Measurements from ENCODE around the gene PSMG2.

DNA sequence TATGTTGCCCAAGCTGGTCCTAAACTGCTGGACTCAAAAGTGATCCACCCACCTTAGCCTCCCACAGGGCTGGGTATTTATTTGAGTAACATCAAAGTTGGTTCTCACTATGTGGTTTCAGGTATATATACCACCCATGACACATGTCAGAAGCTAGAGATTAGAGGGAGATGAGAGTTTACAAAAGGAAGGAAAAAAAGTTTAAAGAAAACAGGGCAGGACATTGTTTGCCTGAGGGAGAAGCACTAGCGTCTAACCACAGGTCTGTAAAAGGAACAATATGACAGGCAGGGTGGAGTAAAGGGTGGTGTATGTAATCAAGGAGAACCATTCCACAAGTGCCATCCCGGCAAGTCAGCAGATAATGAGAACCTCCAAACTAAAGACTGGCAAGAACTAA lies 8.8 kb upstream of the PSMG2 start:
- no peak for TF ChIP-seq CTCF (IDR thresholded peaks at IDR 0.05)
- no peak for TF ChIP-seq POLR2A (IDR thresholded peaks at IDR 0.05)

Data from body of pancreas (tissue), 4 donors.